ENCODE measurements around the gene CA4.
"Not testable (repeated sequence)": the region's sequence is repeated elsewhere in the genome, so short reads cannot be mapped to it uniquely, and the experiment has no call there.

Gene CA4

GRCh38 chr17:60149691-60150582 lies at the start of gene CA4:
Gene CA4, plus strand, starts transcription at chr17:60149973. Its CDS starts 62 bp downstream, at chr17:60150035.
- no peak for DNase-seq

GRCh38 chr17:60100577-60100976 lies 49.2 kb upstream of the CA4 start:
- DNase-seq = not testable (repeated sequence)

GRCh38 chr17:60102015-60102631 lies 47.6 kb upstream of the CA4 start:
- not testable (repeated sequence) for DNase-seq

- no peak for DNase-seq
These were observed 47.1 kb upstream of the CA4 start for GRCh38 chr17:60102632-60103096.

GRCh38 chr17:60103957-60104356 lies 45.8 kb upstream of the CA4 start:
- no peak for DNase-seq

GRCh38 chr17:60106340-60107059 lies 43.3 kb upstream of the CA4 start:
- no peak for DNase-seq

- no peak for DNase-seq
These were observed 42.1 kb upstream of the CA4 start for GRCh38 chr17:60107526-60108257.

- DNase-seq = not testable (repeated sequence)
These were observed 41.5 kb upstream of the CA4 start for GRCh38 chr17:60108309-60108708.

- DNase-seq = no peak
These were observed 41.1 kb upstream of the CA4 start for GRCh38 chr17:60108712-60109111.

- DNase-seq = no peak
These were observed 40.6 kb upstream of the CA4 start for GRCh38 chr17:60109161-60109560.

- DNase-seq = no peak
These were observed 39.2 kb upstream of the CA4 start for GRCh38 chr17:60110586-60110985.

- DNase-seq = not testable (repeated sequence)
These were observed 38.1 kb upstream of the CA4 start for GRCh38 chr17:60111661-60112060.

- not testable (repeated sequence) for DNase-seq
These were observed 34.4 kb upstream of the CA4 start for GRCh38 chr17:60115364-60115763.

- DNase-seq = not testable (repeated sequence)
These were observed 33.6 kb upstream of the CA4 start for GRCh38 chr17:60116196-60116595.

- DNase-seq = not testable (repeated sequence)
These were observed 30.6 kb upstream of the CA4 start for GRCh38 chr17:60119162-60119561.

GRCh38 chr17:60119807-60120748 lies 29.7 kb upstream of the CA4 start:
- DNase-seq = not testable (repeated sequence)

- no peak for DNase-seq
These were observed 22.4 kb upstream of the CA4 start for GRCh38 chr17:60127068-60128064.

GRCh38 chr17:60128171-60128859 lies 21.5 kb upstream of the CA4 start:
- no peak for DNase-seq

- DNase-seq = no peak
These were observed 20.6 kb upstream of the CA4 start for GRCh38 chr17:60129164-60129563.

GRCh38 chr17:60130466-60130865 lies 19.3 kb upstream of the CA4 start:
- DNase-seq = no peak
